HG03521 (cell line): Measurements from ENCODE around the gene TSPEAR.
"Not testable (repeated sequence)": the region's sequence is repeated elsewhere in the genome, so short reads cannot be mapped to it uniquely, and the experiment has no call there.

Source experiments
- ATAC-seq: cut with Tn5 transposase; IDR thresholded peaks from one replicate; pipeline ENCODE4 v1.9.1; 2021; ENCODE audit warnings: mild to moderate bottlenecking, moderate library complexity; ENCODE audit not compliant: unreplicated experiment

Gene TSPEAR

GRCh38 chr21:44592446-44593311 lies 118.7 kb downstream of the TSPEAR start, which contains the start of gene KRTAP10-6:
Gene KRTAP10-6, minus strand, starts transcription at chr21:44592505. Its CDS starts 21 bp downstream, at chr21:44592484.
- ATAC-seq: no peak

- ATAC-seq: not testable (repeated sequence)
These were observed 119.6 kb downstream of the TSPEAR start for GRCh38 chr21:44591801-44592130.

GRCh38 chr21:44590897-44591800 lies 120.2 kb downstream of the TSPEAR start:
- ATAC-seq: not testable (repeated sequence)

DNA sequence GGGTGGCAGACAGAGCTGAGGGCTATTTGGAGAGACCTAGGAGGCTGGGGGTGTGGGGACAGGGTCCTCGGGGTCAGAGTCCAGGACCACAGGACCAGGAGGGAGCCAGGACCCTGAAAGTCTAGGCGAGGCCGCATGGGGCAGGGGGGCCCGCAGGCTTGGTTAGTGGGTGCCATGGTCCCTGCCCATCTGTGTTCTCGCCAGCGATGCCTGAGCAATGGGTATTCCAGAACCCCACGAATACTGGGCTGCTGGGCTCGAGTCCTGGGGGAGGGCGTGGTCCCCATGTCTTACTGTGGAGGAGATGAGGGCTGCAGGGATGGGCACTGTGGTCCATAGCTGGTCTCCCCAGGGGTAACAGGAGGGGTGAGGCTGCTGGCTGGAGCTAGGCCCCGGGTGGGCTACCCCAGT lies 121.1 kb downstream of the TSPEAR start:
- ATAC-seq: no peak

DNA sequence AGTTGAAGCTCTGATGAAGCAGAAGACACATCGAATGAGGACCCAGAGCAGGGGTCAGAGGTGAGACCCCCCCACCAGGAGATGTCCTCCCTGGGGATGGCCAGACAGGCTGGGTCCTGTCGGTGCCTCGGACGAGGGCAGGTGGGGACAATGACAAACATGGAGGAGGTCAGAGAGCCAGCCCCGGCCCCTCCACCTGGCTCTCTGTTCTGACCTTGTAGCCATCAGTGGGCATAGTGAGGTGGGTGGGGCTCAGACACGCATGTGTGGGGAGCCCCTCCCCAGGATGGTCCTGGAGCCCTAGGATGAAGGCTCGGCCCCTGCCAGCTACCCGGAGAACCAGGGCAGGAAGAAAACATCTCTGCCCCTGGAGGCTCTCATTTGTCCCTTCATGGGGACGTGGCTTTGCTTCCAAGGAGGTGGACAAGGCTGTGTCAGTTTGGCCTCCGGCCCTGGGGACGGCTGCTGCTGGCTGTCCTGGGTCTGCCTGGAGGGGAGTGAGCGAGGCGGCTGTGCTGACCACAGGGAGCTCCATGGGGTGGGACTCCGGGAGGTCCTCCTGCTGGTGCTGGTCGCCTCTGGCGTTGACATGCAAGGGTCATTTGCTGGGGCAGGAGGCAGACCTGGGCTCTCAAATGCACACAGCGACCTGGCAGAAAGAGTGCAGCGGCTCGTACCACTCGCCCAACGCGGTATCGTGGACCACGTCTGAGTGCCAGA lies 121.6 kb downstream of the TSPEAR start:
- ATAC-seq: no peak

DNA sequence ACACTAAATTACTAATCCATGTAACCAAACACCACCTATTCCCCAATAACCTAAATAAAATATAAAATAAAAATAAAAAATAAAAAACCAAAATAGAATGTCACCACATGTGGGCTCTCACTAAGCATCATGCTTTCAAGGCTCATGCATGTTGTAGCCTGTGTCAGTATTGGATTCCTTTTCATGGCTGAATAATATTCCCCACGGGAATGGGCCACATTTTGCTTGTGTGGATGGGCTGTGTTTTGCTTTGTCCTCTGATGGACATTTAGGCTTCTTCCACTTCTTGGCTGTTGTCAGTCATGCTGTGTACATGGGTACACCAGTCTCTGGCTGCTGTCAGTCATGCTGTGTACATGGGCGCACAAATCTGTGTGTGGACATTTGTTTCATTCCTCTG lies 122.3 kb downstream of the TSPEAR start:
- ATAC-seq: no peak

DNA sequence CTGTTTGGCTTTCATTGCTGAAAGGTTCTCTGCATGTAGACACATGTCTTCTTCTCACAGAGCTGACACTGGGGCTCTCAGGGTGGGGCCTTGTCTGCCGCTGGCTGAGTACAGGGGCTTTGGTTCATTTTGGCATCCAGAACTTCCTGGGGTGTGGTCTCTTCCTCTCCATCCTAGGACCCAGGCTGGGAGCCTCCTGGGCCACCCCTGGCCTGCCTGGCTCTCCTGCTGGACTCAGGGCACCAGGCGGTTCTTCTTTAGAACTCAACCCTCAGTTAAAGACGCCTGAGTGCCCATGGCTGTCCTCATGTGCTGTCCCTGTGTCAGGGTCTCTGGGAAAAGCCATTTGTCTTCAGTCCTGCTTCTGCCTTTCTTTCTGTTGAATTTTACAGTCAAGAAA lies 125.5 kb downstream of the TSPEAR start:
- ATAC-seq: no peak

- ATAC-seq: no peak
These were observed 127.6 kb downstream of the TSPEAR start for GRCh38 chr21:44583800-44584147.

GRCh38 chr21:44583089-44583799 lies 128.1 kb downstream of the TSPEAR start:
- ATAC-seq: no peak

- no peak for ATAC-seq
These were observed 129.3 kb downstream of the TSPEAR start for GRCh38 chr21:44582055-44582454.

GRCh38 chr21:44581158-44581557 lies 130.2 kb downstream of the TSPEAR start:
- no peak for ATAC-seq

DNA sequence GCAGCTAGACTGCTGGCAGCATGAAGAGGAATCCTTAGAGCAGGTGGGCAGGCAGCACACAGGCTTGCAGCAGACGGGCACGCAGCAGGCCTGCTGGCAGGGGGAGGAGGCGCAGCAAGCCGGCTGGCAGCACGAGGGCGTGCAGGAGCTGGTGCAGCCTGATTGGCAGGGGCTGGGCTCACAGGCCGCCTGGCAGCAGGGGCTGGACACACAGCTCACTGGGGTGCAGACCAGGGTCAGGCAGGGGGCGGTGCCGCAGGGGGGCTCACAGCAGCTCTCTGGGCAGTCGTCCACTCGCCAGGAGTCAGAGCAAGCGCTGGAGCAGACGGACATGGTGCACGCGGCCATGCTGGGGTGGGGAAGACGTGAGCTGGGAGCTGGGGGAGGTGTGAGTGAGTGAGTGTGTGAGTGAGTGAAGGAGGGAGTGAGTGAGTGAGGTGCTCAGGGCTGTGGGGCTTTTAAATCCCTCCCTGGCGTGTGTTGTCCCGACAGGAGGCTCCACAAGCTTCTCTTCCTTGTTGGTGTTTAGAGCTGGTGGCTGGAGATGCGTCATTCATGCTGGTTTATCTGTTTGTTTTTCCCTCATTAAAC lies 131.0 kb downstream of the TSPEAR start, which contains the start of gene KRTAP10-5:
Gene KRTAP10-5, minus strand, starts transcription at position 374 of the 591 bp plus-strand sequence. Its CDS starts 26 bp downstream, at position 348.
- not testable (repeated sequence) for ATAC-seq

DNA sequence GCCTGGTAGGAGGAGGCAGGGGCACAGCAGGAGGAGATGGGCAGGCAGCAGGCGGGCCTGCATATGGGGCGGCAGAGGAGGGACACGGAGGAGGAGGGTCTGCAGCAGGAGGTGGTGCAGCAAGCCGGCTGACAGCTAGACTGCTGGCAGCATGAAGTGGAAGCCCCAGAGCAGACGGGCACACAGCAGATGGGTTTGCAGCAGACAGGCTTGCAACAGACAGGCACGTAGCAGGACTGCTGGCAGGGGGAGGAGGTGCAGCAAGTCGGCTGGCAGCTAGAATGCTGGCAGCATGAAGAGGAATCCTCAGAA lies 131.6 kb downstream of the TSPEAR start:
- ATAC-seq: no peak

GRCh38 chr21:44579056-44579832 lies 132.1 kb downstream of the TSPEAR start:
- ATAC-seq: no peak

DNA sequence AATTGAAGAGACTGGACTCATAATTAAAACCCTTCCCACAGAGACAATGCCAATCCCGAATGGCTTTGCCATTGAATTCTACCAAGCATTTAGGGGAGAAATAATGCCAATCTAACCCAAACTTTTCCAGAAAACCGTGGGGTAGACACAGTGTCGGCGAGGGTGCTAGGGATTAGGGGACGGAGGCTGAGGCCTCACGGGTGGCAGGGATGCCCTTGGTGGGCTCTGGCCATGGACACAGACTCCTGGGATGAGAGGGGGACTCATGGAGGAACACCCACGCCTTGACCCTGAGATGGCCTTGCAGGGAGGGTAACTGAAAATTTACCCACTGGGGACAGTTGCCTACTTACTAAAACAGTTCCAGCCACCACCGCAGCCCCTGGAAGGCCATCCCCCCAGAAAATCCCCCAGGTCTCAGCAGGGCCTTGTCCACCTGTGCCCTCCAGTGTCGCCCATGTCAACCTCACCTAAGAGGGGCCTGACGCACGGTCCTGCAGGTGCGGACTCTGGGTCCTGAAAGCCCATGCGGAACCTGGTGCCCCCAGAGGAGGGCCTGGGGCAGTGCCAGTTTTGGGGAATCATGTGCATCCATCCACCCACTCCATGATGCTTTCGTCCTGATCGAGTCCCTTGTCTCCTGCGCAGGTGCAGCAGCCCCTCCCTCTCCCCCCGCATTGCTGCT lies 132.9 kb downstream of the TSPEAR start:
- ATAC-seq: no peak

GRCh38 chr21:44576025-44576420 lies 135.3 kb downstream of the TSPEAR start:
- ATAC-seq: no peak

DNA sequence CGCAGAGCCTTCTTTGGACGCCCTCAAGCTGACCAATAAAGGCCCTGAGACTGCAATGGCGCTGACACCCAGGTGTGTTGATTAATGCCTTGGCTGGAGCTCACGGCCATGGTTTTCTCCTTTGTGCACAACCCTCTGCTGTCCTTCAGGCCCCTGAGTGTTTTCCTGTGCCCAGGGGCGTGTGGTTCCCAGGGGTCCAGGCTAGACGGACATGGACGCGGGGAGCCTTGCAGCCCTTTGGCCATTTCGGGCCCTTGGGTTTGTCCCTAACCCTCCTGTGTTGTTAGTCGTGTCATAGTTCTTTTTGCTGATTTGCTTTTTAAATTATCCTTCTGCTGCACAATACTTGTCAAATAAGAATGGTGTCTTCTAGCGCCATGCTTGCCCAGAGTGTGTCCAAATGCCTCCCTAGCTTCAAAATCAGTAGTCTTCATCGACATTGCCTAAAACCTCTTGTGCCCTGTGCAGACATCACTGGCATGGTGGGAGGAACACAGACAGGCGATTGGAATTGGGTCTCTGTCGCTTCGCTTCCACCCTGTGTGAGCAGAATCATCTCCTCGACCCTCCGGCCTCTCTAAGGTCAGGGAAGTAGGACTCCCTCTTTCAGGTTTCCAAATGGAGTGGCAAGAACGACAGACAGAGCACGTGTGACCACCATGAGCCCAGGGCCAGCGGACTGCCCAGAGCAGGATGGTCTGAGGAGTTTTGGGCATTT lies 135.9 kb downstream of the TSPEAR start:
- no peak for ATAC-seq
